ENCODE results near the gene ICAM1. TPM values are rescaled to one million over a fixed set of nuclear protein-coding genes. Genes with fewer than 3 reads are reported as not detected.

ICAM1 gene
- total and polyA plus RNA-seq, 2 of the 13 experiments (the other 11 are each of a cell fraction or from before 2014, with no cell fraction given), result 37.9 to 98.4 TPM

- TF ChIP-seq ZNF318 (CRISPR knock-in tag; IDR thresholded peaks at IDR 0.05) (no peak), HMGA1 (CRISPR knock-in tag; conservative IDR thresholded peaks at IDR 0.05) (no peak), ETS1 (CRISPR knock-in tag; IDR thresholded peaks at IDR 0.05) (no peak), ZNF17 (CRISPR knock-in tag; IDR thresholded peaks at IDR 0.05) (no peak), YY1 (IDR thresholded peaks at IDR 0.05; ENCODE audit: insufficient read depth, insufficient replicate concordance, low read depth, low read length) (no peak), IRF1 (CRISPR knock-in tag; IDR thresholded peaks at IDR 0.05; ENCODE audit: low read depth) (no peak), ZSCAN31 (CRISPR knock-in tag; IDR thresholded peaks at IDR 0.05; ENCODE audit: low read depth) (no peak), ZNF235 (CRISPR knock-in tag; IDR thresholded peaks at IDR 0.05; ENCODE audit: borderline replicate concordance) (peak; percentile 26; the same call in 1 of the 2 replicates), RELA (CRISPR knock-in tag; IDR thresholded peaks at IDR 0.05) (no peak), RBAK (CRISPR knock-in tag; IDR thresholded peaks at IDR 0.05) (no peak), NONO (IDR thresholded peaks at IDR 0.05) (no peak), NONO (CRISPR knock-in tag; conservative IDR thresholded peaks at IDR 0.05) (no peak), ZBTB10 (CRISPR knock-in tag; IDR thresholded peaks at IDR 0.05; ENCODE audit: borderline replicate concordance) (peak; percentile 27; the same call in 1 of the 2 replicates), ZFY (CRISPR knock-in tag; IDR thresholded peaks at IDR 0.05) (peak; percentile 53; the same call in 1 of the 2 replicates), NFE2L2 (IDR thresholded peaks at IDR 0.05; ENCODE audit: low read length) (no peak)
Observed at GRCh38 chr19:10289167-10289835, 18.4 kb downstream of the ICAM1 start (continued).

Measured in HepG2 (cell line).